CD14-positive monocyte (primary cell): ENCODE measurements around the gene RCAN2. TPM values are rescaled to one million over a fixed set of nuclear protein-coding genes. Genes with fewer than 3 reads are reported as not detected.

Experiments
- DNase-seq, 3 donors: peaks; one replicate each; pipeline ENCODE4 v3.0.0-alpha.2; 2011 to 2022
- H2AFZ ChIP-seq: 2 replicates; pipeline ENCODE4 v1.6.0; 2012; ENCODE audit warnings: mild to moderate bottlenecking, low read depth, low read length, inconsistent platforms; ENCODE audit not compliant: insufficient read depth, poor library complexity, severe bottlenecking
- H3K27ac ChIP-seq, 2 donors: 1 replicate in 1 of 2; 2 replicates in 1 of 2; pipeline ENCODE4 v1.5.1; 2012 to 2013; ENCODE audit warnings: low read length in 2 of 2, control low read depth in 1 of 2, inconsistent platforms in 1 of 2, low read depth in 1 of 2, mild to moderate bottlenecking in 1 of 2
- H3K27me3 ChIP-seq, 2 donors: one replicate each; pipeline versions ENCODE4 v1.6.0 to v1.6.1; 2011 to 2013; ENCODE audit warnings: low read length in 2 of 2; ENCODE audit not compliant: control insufficient read depth in 2 of 2, insufficient read depth in 2 of 2
- H3K36me3 ChIP-seq, 2 donors: replicated peaks in 1 of 2; 1 replicate in 1 of 2; 2 replicates in 1 of 2; pipeline versions ENCODE4 v1.5.1 to v1.6.1; 2012 to 2013; ENCODE audit warnings: low read length in 2 of 2, control low read depth in 1 of 2, inconsistent platforms in 1 of 2, mild to moderate bottlenecking in 1 of 2; ENCODE audit not compliant: insufficient read depth in 2 of 2, control insufficient read depth in 1 of 2
- H3K4me1 ChIP-seq, 2 donors: 1 replicate in 1 of 2; 2 replicates in 1 of 2; pipeline versions ENCODE4 v1.5.1 to v1.6.1; 2012 to 2013; ENCODE audit warnings: low read length in 2 of 2, control low read depth in 1 of 2, inconsistent platforms in 1 of 2, mild to moderate bottlenecking in 1 of 2, moderate library complexity in 1 of 2; ENCODE audit not compliant: insufficient read depth in 2 of 2, control insufficient read depth in 1 of 2
- H3K4me2 ChIP-seq: replicated peaks from 2 replicates; pipeline ENCODE3; 2012; ENCODE audit warnings: low read length, moderate library complexity, mild to moderate bottlenecking; ENCODE audit not compliant: poor library complexity, severe bottlenecking; ENCODE audit errors: extremely low read depth
- H3K4me3 ChIP-seq, 3 experiments: fragments of 200-600 bp in 1 of 3; sonication (generic) in 1 of 3; replicated peaks in 1 of 3; 1 replicate in 2 of 3; 2 replicates in 1 of 3; pipeline ENCODE4 v1.5.1; 2011 to 2013; ENCODE audit warnings: low read length in 3 of 3, mild to moderate bottlenecking in 3 of 3, control low read depth in 2 of 3, low read depth in 2 of 3, inconsistent platforms in 1 of 3, moderate library complexity in 1 of 3
- H3K79me2 ChIP-seq: 2 replicates; pipeline ENCODE4 v1.6.0; 2012; ENCODE audit warnings: mild to moderate bottlenecking, control low read depth, inconsistent platforms, low read length, moderate library complexity; ENCODE audit not compliant: insufficient read depth
- H3K9ac ChIP-seq: 2 replicates; pipeline ENCODE4 v1.6.0; 2017; ENCODE audit warnings: low read length, mild to moderate bottlenecking; ENCODE audit not compliant: insufficient read depth, poor library complexity, severe bottlenecking
- H3K9me3 ChIP-seq, 2 donors: replicated peaks in 1 of 2; 1 replicate in 1 of 2; 2 replicates in 1 of 2; pipeline versions ENCODE4 v1.5.1 to v1.6.1; 2012 to 2013; ENCODE audit warnings: low read length in 2 of 2, control low read depth in 1 of 2; ENCODE audit not compliant: control insufficient read depth in 1 of 2, insufficient read depth in 1 of 2
- H4K20me1 ChIP-seq: 2 replicates; pipeline ENCODE4 v1.6.0; 2012; ENCODE audit warnings: mild to moderate bottlenecking, low read length, control low read depth, moderate library complexity; ENCODE audit not compliant: insufficient read depth
- H3K27ac Mint-ChIP-seq, 7 donors: one replicate each; pipeline ENCODE4 v1.8.0; 2020; ENCODE audit warnings: mild to moderate bottlenecking in 7 of 7, mixed read lengths in 7 of 7, moderate library complexity in 6 of 7, inconsistent platforms in 2 of 7
- H3K27me3 Mint-ChIP-seq, 3 donors: one replicate each; pipeline ENCODE4 v1.8.0; 2021 to 2022; ENCODE audit warnings: low read depth in 3 of 3, mild to moderate bottlenecking in 3 of 3, mixed read lengths in 3 of 3, moderate library complexity in 3 of 3, inconsistent platforms in 1 of 3
- H3K36me3 Mint-ChIP-seq, 2 donors: one replicate each; pipeline ENCODE4 v1.8.0; 2020; ENCODE audit warnings: mixed read lengths in 2 of 2, inconsistent platforms in 1 of 2, mild to moderate bottlenecking in 1 of 2
- H3K4me1 Mint-ChIP-seq: one replicate; pipeline ENCODE4 v1.8.0; 2020; ENCODE audit warnings: mild to moderate bottlenecking, mixed read lengths
- H3K4me3 Mint-ChIP-seq, 2 donors: one replicate each; pipeline ENCODE4 v1.8.0; 2020; ENCODE audit warnings: mild to moderate bottlenecking in 2 of 2, mixed read lengths in 2 of 2, moderate library complexity in 1 of 2
- H3K9me3 Mint-ChIP-seq, 7 donors: one replicate each; pipeline ENCODE4 v1.8.0; 2020 to 2022; ENCODE audit warnings: mixed read lengths in 7 of 7, mild to moderate bottlenecking in 6 of 7, moderate library complexity in 6 of 7, inconsistent platforms in 2 of 7
- CTCF ChIP-seq: fragments of 200-600 bp; IDR thresholded peaks from one replicate; pipeline ENCODE4 v1.8.0; 2022; ENCODE audit warnings: antibody characterized with exemption, mild to moderate bottlenecking
- WGBS: methylation state at CpG from one replicate; pipeline ENCODE4 v1.1.5; 2013; ENCODE audit warnings: missing lambda C conversion rate; ENCODE audit not compliant: insufficient coverage; 5-methylcytosine and 5-hydroxymethylcytosine counted together
- intact Hi-C, 2 donors: fragments of 100-400 bp; cut with micrococcal nuclease; formaldehyde crosslinking; loops; one replicate each; pipeline versions ENCODE4 v1.15.0 to v1.15.1; 2023
- polyA plus RNA-seq, 3 donors: library from polyadenylated mRNA; depleted of rRNA in 1 of 3; unstranded in 2 of 3; stranded (reverse) in 1 of 3; fragments of 300-500 nt in 2 of 3; fragments of >200 nt in 1 of 3; fragmentation: Illumina TruSeq in 2 of 3; gene quantifications; 1 replicate in 2 of 3; 2 replicates in 1 of 3; pipeline ENCODE4 v1.2.3, GENCODE V29; 2012 to 2021

Gene RCAN2
- polyA plus RNA-seq, 3 donors: not detected

- Histone ChIP-seq H3K79me2 (no peaks in the 10 kb centered on the region), H3K4me3 (no peak overlapping the region), H2AFZ (no peak overlapping the region), H3K27me3 (no peaks in the 10 kb centered on the region), H3K4me2 (no peak overlapping the region), H3K4me1 (no peaks in the 10 kb centered on the region), H3K9ac (no peak overlapping the region), H3K9me3 (no peaks in the 10 kb centered on the region), H3K27ac (no peak overlapping the region), H3K36me3 (no peaks in the 10 kb centered on the region), H4K20me1 (no peaks in the 10 kb centered on the region)
- Mint-ChIP-seq H3K9me3 (peaks cover 0 to 6% (median 0%) of the 10 kb centered on the region in 7 donors), H3K4me1 (peaks cover 2% of the 10 kb centered on the region), H3K27ac (no peak overlapping the region), H3K4me3 (no peak overlapping the region), H3K36me3 (no peaks in the 10 kb centered on the region), H3K27me3 (peaks cover 0 to 3% (median 0%) of the 10 kb centered on the region in 3 donors)
- intact Hi-C loops: no loop called here
- no peak for DNase-seq
- no peak for TF ChIP-seq CTCF
These were observed 282.9 kb downstream of the RCAN2 start for GRCh38 chr6:46208303-46208702.

GRCh38 chr6:46207174-46207573 is 284.1 kb downstream of the RCAN2 start:
- no peak overlapping the region for H3K27ac ChIP-seq
- Mint-ChIP-seq H3K27ac (no peak overlapping the region), H3K9me3 (peaks cover 0 to 6% (median 0%) of the 10 kb centered on the region in 7 donors), H3K4me1 (peaks cover 2% of the 10 kb centered on the region), H3K4me3 (no peak overlapping the region), H3K27me3 (peaks cover 0 to 3% (median 0%) of the 10 kb centered on the region in 3 donors), H3K36me3 (no peaks in the 10 kb centered on the region)
- H3K9me3 ChIP-seq: no peaks in the 10 kb centered on the region
- WGBS: 100% methylated on average over 1 of the region's 3 CpGs
- no peak overlapping the region for H3K9ac ChIP-seq
- DNase-seq: no peak
- no peak overlapping the region for H3K4me3 ChIP-seq
- no peak for TF ChIP-seq CTCF
- H3K27me3 ChIP-seq: no peaks in the 10 kb centered on the region
- no peak overlapping the region for H2AFZ ChIP-seq
- H3K79me2 ChIP-seq: no peaks in the 10 kb centered on the region
- no peak overlapping the region for H3K4me2 ChIP-seq
- no peaks in the 10 kb centered on the region for H4K20me1 ChIP-seq
- H3K36me3 ChIP-seq: no peaks in the 10 kb centered on the region
- intact Hi-C loops: no loop called here
- H3K4me1 ChIP-seq: no peaks in the 10 kb centered on the region
